HepG2 (cell line): ENCODE measurements around the gene SCAND1. TPM values are rescaled to one million over a fixed set of nuclear protein-coding genes. Genes with fewer than 3 reads are reported as not detected.

Experiments
- E2F1 ChIP-seq: sonication (generic); formaldehyde crosslinking; IDR thresholded peaks from 2 replicates; pipeline ENCODE4 v1.5.0; 2020; ENCODE audit warnings: missing genetic modification reagents
- E2F5 ChIP-seq: sonication (generic); formaldehyde crosslinking; conservative IDR thresholded peaks from 2 replicates; pipeline ENCODE4 v1.4.0; 2020; ENCODE audit warnings: missing genetic modification reagents
- RBFOX2 ChIP-seq: fragments of 200-400 bp; formaldehyde crosslinking; IDR thresholded peaks from 2 replicates; pipeline ENCODE4 v1.6.1; 2017; ENCODE audit warnings: low read depth, mild to moderate bottlenecking, low read length
- REST ChIP-seq, 2 experiments: IDR thresholded peaks; 2 replicates each; pipeline ENCODE4 v1.6.1; 2011 to 2012; ENCODE audit warnings: low read length in 2 of 2, borderline replicate concordance in 1 of 2, low read depth in 1 of 2, mild to moderate bottlenecking in 1 of 2, moderate library complexity in 1 of 2
- SKIL ChIP-seq: sonication (generic); formaldehyde crosslinking; IDR thresholded peaks from 2 replicates; pipeline ENCODE4 v1.8.0; 2022; ENCODE audit warnings: missing genetic modification reagents, mild to moderate bottlenecking, moderate library complexity, borderline replicate concordance
- SMAD1 ChIP-seq: sonication (generic); formaldehyde crosslinking; IDR thresholded peaks from 2 replicates; pipeline ENCODE4 v1.4.0; 2020; ENCODE audit warnings: missing genetic modification reagents, low read depth, mild to moderate bottlenecking, borderline replicate concordance
- SMAD9 ChIP-seq: sonication (generic); formaldehyde crosslinking; IDR thresholded peaks from 2 replicates; pipeline ENCODE4 v1.5.1; 2020; ENCODE audit warnings: mild to moderate bottlenecking, missing genetic modification reagents
- USF2 ChIP-seq, 2 experiments: sonication (generic) in 1 of 2; formaldehyde crosslinking in 1 of 2; IDR thresholded peaks; 2 replicates each; pipeline versions ENCODE4 v1.5.1 to v1.6.1; 2011 to 2020; ENCODE audit warnings: borderline replicate concordance in 1 of 2, low read depth in 1 of 2, low read length in 1 of 2, mild to moderate bottlenecking in 1 of 2, missing genetic modification reagents in 1 of 2, moderate library complexity in 1 of 2
- YY1 ChIP-seq: IDR thresholded peaks from 2 replicates; pipeline ENCODE4 v1.6.1; 2011; ENCODE audit warnings: low read length, low read depth, moderate library complexity, mild to moderate bottlenecking; ENCODE audit not compliant: insufficient read depth, insufficient replicate concordance
- ZNF280D ChIP-seq: sonication (generic); formaldehyde crosslinking; IDR thresholded peaks from 2 replicates; pipeline ENCODE4 v1.5.1; 2020; ENCODE audit warnings: mild to moderate bottlenecking, missing genetic modification reagents
- ZNF362 ChIP-seq: sonication (generic); formaldehyde crosslinking; IDR thresholded peaks from 2 replicates; pipeline ENCODE4 v1.4.0; 2020; ENCODE audit warnings: missing genetic modification reagents, mild to moderate bottlenecking, borderline replicate concordance
- ZNF446 ChIP-seq: sonication (generic); formaldehyde crosslinking; IDR thresholded peaks from 2 replicates; pipeline ENCODE4 v1.5.0; 2020; ENCODE audit warnings: mild to moderate bottlenecking, missing genetic modification reagents
- polyA plus RNA-seq, 8 experiments: library from polyadenylated mRNA; depleted of rRNA in 3 of 8; stranded (reverse) in 7 of 8; unstranded in 1 of 8; fragments of >200 nt; fragmentation: Illumina TruSeq in 4 of 8; extraction: Trizol in 4 of 8; gene quantifications; 2 replicates each; pipeline versions ENCODE4 v1.2.1 to v1.2.3, GENCODE V29; 2011 to 2016; ENCODE audit warnings: low read depth in 4 of 8, missing spikeins in 1 of 8, mixed read lengths in 1 of 8; ENCODE audit not compliant: insufficient read depth in 1 of 8
- total RNA-seq, 5 experiments: library from RNA; depleted of rRNA; stranded (reverse); fragments of >200 nt; fragmentation: Illumina TruSeq; extraction: Trizol; gene quantifications; 2 replicates each; pipeline ENCODE4 v1.2.3, GENCODE V29; 2016; ENCODE audit warnings: low read depth in 1 of 5

The SCAND1 gene
- total and polyA plus RNA-seq, 2 of the 13 experiments (the other 11 are each of a cell fraction or from before 2014, with no cell fraction given): 19.3 to 109 TPM

GRCh38 chr20:35994994-35995453 lies 40.7 kb upstream of the SCAND1 start (continued):
- TF ChIP-seq SKIL (no peak), USF2 (IDR thresholded peaks at IDR 0.05; ENCODE audit: low read depth, low read length) (0 out of 2 replicates have a peak, but pooled peaks have one; percentile 15), USF2 (CRISPR knock-in tag; IDR thresholded peaks at IDR 0.05; ENCODE audit: borderline replicate concordance) (no peak), RBFOX2 (no peak), YY1 (peak; percentile 71), SMAD9 (0 out of 2 replicates have a peak, but pooled peaks have one; percentile 63), ZNF280D (CRISPR knock-in tag) (peak; percentile 81; the same call in 1 of the 2 replicates), SMAD1 (CRISPR knock-in tag) (no peak), E2F5 (no peak), ZNF362 (CRISPR knock-in tag) (peak; percentile 58; the same call in 1 of the 2 replicates), REST (IDR thresholded peaks at IDR 0.05; ENCODE audit: borderline replicate concordance in 1 of 2, low read depth in 1 of 2, low read length in 2 of 2) (no peak), E2F1 (CRISPR knock-in tag) (no peak), ZNF446 (CRISPR knock-in tag) (no peak)
